Measurements from ENCODE around the gene SCGB1A1.

- TF ChIP-seq CTCF (IDR thresholded peaks at IDR 0.05): peak in 1 of 12 donors; percentile 19
- TF ChIP-seq POLR2A (IDR thresholded peaks at IDR 0.05): no peak
Measured at GRCh38 chr11:62439785-62440602, 21.2 kb downstream of the SCGB1A1 start.
